ENCODE data around the gene GRIK2. TPM values are rescaled to one million over a fixed set of nuclear protein-coding genes. Genes with fewer than 3 reads are reported as not detected.

Gene GRIK2
- total RNA-seq, 2 donors from 2014 or later: 0.92 to 2.0 TPM

- no peak for ATAC-seq (ENCODE audit: insufficient number of reproducible peaks, low FRiP score, low read depth)
- H3K36me3 ChIP-seq: no peaks in the 10 kb centered on the region
- H3K27me3 ChIP-seq (replicated peaks; ENCODE audit: insufficient read depth): no peaks in the 10 kb centered on the region
- TF ChIP-seq, protein P1, sequence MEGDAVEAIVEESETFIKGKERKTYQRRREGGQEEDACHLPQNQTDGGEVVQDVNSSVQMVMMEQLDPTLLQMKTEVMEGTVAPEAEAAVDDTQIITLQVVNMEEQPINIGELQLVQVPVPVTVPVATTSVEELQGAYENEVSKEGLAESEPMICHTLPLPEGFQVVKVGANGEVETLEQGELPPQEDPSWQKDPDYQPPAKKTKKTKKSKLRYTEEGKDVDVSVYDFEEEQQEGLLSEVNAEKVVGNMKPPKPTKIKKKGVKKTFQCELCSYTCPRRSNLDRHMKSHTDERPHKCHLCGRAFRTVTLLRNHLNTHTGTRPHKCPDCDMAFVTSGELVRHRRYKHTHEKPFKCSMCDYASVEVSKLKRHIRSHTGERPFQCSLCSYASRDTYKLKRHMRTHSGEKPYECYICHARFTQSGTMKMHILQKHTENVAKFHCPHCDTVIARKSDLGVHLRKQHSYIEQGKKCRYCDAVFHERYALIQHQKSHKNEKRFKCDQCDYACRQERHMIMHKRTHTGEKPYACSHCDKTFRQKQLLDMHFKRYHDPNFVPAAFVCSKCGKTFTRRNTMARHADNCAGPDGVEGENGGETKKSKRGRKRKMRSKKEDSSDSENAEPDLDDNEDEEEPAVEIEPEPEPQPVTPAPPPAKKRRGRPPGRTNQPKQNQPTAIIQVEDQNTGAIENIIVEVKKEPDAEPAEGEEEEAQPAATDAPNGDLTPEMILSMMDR (IDR thresholded peaks at IDR 0.05): no peak
- no peak overlapping the region for H3K27ac ChIP-seq
- DNase-seq (ENCODE audit: low spot score): no peak
- no peak overlapping the region for H3K4me3 ChIP-seq
- H3K9me3 ChIP-seq: no peaks in the 10 kb centered on the region
- no peaks in the 10 kb centered on the region for H3K4me1 ChIP-seq (ENCODE audit: control insufficient read depth in 1 of 2, low read depth in 2 of 2)
Measured at GRCh38 chr6:101522254-101522653, 128.7 kb downstream of the GRIK2 start.

DNA sequence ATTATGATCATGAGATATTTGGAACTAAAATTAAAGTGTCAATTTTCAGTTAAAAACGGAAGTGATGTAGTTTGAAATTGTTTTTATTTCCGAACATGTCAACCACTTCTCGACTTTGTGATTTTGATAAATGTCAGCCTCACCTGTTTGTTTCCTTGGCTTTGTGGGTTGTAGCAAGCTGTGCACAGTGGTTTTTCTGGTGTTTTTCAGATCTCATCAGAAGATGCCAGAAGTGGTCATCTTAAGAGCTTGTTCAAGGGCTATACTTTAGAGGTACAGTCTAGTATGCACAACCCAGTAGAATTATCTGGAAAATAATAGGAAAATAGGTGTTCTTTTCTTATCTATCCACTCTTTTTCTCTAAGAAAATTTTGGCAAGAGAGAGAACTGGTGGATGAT is 134.0 kb downstream of the GRIK2 start:
- H3K27ac ChIP-seq: no peak overlapping the region
- TF ChIP-seq, protein P1 (IDR thresholded peaks at IDR 0.05): no peak
- ATAC-seq (ENCODE audit: insufficient number of reproducible peaks, low FRiP score, low read depth) (no peak), DNase-seq (ENCODE audit: low spot score) (no peak)
- no peaks in the 10 kb centered on the region for H3K4me1 ChIP-seq (ENCODE audit: control insufficient read depth in 1 of 2, low read depth in 2 of 2)
- no peaks in the 10 kb centered on the region for H3K27me3 ChIP-seq (replicated peaks; ENCODE audit: insufficient read depth)
- no peaks in the 10 kb centered on the region for H3K36me3 ChIP-seq
- H3K4me3 ChIP-seq: no peak overlapping the region
- H3K9me3 ChIP-seq: no peaks in the 10 kb centered on the region

DNA sequence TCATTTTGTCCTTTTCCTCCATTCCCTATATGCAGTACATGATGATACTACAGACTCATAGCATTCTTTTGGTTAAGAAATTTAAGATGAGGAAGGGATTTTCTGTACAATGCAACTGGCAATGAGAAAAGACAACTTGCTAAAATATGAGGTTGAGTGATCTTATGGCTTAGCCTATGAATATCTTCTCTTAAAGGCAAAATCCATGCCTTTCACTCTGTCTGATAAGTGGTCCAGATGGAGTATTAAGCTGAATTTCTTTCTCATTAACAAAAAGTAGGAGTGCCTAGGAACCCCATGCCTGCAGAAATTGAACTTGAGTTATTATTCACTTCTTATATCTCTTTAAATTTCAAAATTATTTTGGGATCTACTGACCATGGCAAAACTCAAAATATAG is 135.3 kb downstream of the GRIK2 start:
- no peaks in the 10 kb centered on the region for H3K36me3 ChIP-seq
- H3K27ac ChIP-seq: no peak overlapping the region
- no peaks in the 10 kb centered on the region for H3K27me3 ChIP-seq (replicated peaks; ENCODE audit: insufficient read depth)
- no peak overlapping the region for H3K4me3 ChIP-seq
- no peaks in the 10 kb centered on the region for H3K9me3 ChIP-seq
- DNase-seq (ENCODE audit: low spot score) (no peak), ATAC-seq (ENCODE audit: insufficient number of reproducible peaks, low FRiP score, low read depth) (no peak)
- TF ChIP-seq, protein P1 (IDR thresholded peaks at IDR 0.05): no peak
- H3K4me1 ChIP-seq (ENCODE audit: control insufficient read depth in 1 of 2, low read depth in 2 of 2): no peaks in the 10 kb centered on the region

DNA sequence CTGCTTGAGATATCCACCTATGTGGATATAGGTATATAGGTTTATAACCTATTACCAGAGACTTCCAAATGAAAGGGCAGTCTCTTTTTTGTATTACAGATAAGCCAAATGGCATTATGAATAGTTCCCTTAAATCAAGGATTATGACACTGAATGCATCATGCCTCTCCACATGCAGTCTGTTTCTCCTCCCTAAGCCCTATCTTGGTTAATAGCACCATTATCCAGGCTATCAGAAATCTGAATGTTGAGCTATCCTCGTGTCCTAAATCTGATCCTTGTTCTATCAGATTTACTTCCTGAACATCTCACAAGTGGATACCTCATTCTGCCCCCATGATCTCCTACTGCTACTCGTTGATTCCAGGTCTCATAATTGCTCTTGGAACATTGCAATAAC is 138.0 kb downstream of the GRIK2 start:
- TF ChIP-seq, protein P1 (IDR thresholded peaks at IDR 0.05): no peak
- no peaks in the 10 kb centered on the region for H3K36me3 ChIP-seq
- no peaks in the 10 kb centered on the region for H3K4me1 ChIP-seq (ENCODE audit: control insufficient read depth in 1 of 2, low read depth in 2 of 2)
- H3K4me3 ChIP-seq: no peak overlapping the region
- DNase-seq (ENCODE audit: low spot score) (no peak), ATAC-seq (ENCODE audit: insufficient number of reproducible peaks, low FRiP score, low read depth) (no peak)
- H3K9me3 ChIP-seq: no peaks in the 10 kb centered on the region
- no peak overlapping the region for H3K27ac ChIP-seq
- no peaks in the 10 kb centered on the region for H3K27me3 ChIP-seq (replicated peaks; ENCODE audit: insufficient read depth)

- H3K27ac ChIP-seq: no peak overlapping the region
- TF ChIP-seq, protein P1 (IDR thresholded peaks at IDR 0.05): no peak
- ATAC-seq (ENCODE audit: insufficient number of reproducible peaks, low FRiP score, low read depth): no peak
- no peaks in the 10 kb centered on the region for H3K9me3 ChIP-seq
- H3K4me3 ChIP-seq: no peak overlapping the region
- no peaks in the 10 kb centered on the region for H3K36me3 ChIP-seq
- H3K4me1 ChIP-seq (ENCODE audit: control insufficient read depth in 1 of 2, low read depth in 2 of 2): no peaks in the 10 kb centered on the region
- no peaks in the 10 kb centered on the region for H3K27me3 ChIP-seq (replicated peaks; ENCODE audit: insufficient read depth)
- DNase-seq (ENCODE audit: low spot score): no peak
Measured at GRCh38 chr6:101534386-101534785, 140.9 kb downstream of the GRIK2 start.
